Osteoblast (primary cell): ENCODE results near the gene SMR3B. TPM values are rescaled to one million over a fixed set of nuclear protein-coding genes. Genes with fewer than 3 reads are reported as not detected.

Experiments used
- DNase-seq: peaks from one replicate; pipeline ENCODE4 v3.0.0; 2011; ENCODE audit warnings: low spot score, mixed read lengths; ENCODE audit not compliant: insufficient read length; ENCODE audit errors: missing footprints
- H2AFZ ChIP-seq: 2 replicates; pipeline ENCODE4 v1.6.0; 2011; ENCODE audit warnings: mild to moderate bottlenecking, low read length
- H3K27ac ChIP-seq: 2 replicates; pipeline ENCODE4 v1.5.1; 2011; ENCODE audit warnings: mild to moderate bottlenecking, low read depth, low read length, moderate library complexity
- H3K27me3 ChIP-seq: 2 replicates; pipeline ENCODE4 v1.6.0; 2012; ENCODE audit warnings: mild to moderate bottlenecking, control low read depth, inconsistent platforms, low read length, moderate library complexity; ENCODE audit not compliant: insufficient read depth
- H3K36me3 ChIP-seq: 2 replicates; pipeline ENCODE4 v1.5.1; 2011; ENCODE audit warnings: mild to moderate bottlenecking, low read length, control low read depth, moderate library complexity; ENCODE audit not compliant: insufficient read depth
- H3K4me1 ChIP-seq: 2 replicates; pipeline ENCODE4 v1.5.1; 2011; ENCODE audit warnings: mild to moderate bottlenecking, low read length, control low read depth, moderate library complexity; ENCODE audit not compliant: insufficient read depth
- H3K4me2 ChIP-seq: 2 replicates; pipeline ENCODE4 v1.6.0; 2011; ENCODE audit warnings: mild to moderate bottlenecking, low read length; ENCODE audit not compliant: insufficient read depth
- H3K4me3 ChIP-seq: fragments of 200-600 bp; sonication (generic); 3 replicates; pipeline ENCODE4 v1.5.1; 2012; ENCODE audit warnings: mild to moderate bottlenecking, low read length, inconsistent platforms; ENCODE audit not compliant: insufficient read depth
- H3K79me2 ChIP-seq: 2 replicates; pipeline ENCODE4 v1.6.0; 2012; ENCODE audit warnings: mild to moderate bottlenecking, low read length, control low read depth, inconsistent platforms; ENCODE audit not compliant: insufficient read depth
- H3K9me3 ChIP-seq: 2 replicates; pipeline ENCODE4 v1.5.1; 2011; ENCODE audit warnings: low read depth, low read length, control low read depth
- H4K20me1 ChIP-seq: 2 replicates; pipeline ENCODE4 v1.6.0; 2012; ENCODE audit warnings: mild to moderate bottlenecking, low read length, control low read depth; ENCODE audit not compliant: insufficient read depth
- total RNA-seq: library from RNA; depleted of rRNA; stranded (reverse); fragments of >200 nt; gene quantifications from 2 replicates; pipeline ENCODE4 v1.2.3, GENCODE V29; 2012
- TF ChIP-seq, protein P1 (sequence below): IDR thresholded peaks from 2 replicates; pipeline ENCODE4 v1.5.1; 2011; ENCODE audit warnings: mild to moderate bottlenecking, low read depth, low read length, moderate library complexity; ENCODE audit errors: extremely low read depth

SMR3B gene
- total RNA-seq, 1 donor, result not detected

DNA sequence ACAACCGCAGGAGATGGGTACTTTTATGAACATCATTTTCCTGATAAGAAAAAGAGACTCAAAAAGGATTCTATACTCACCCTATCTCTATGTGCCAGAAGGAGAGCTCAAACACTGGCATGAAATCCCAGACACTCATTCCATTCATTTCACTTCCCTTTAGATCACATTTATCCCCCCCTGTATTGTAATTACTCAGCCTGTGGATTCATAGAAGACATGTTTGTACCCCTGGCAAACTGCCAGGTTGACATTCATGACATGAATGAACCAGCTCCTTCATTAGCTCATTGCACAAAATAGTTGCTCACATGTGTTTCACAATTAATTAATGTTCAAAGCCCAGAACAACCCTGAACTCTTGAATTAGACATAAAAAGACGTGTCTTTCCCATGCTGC is 17.5 kb upstream of the SMR3B start:
- Histone ChIP-seq H3K4me3 (no peak overlapping the region), H3K4me1 (no peaks in the 10 kb centered on the region), H2AFZ (no peak overlapping the region), H3K4me2 (no peak overlapping the region), H3K79me2 (no peaks in the 10 kb centered on the region), H3K27me3 (no peaks in the 10 kb centered on the region), H3K9me3 (no peaks in the 10 kb centered on the region), H3K36me3 (no peaks in the 10 kb centered on the region), H3K27ac (no peak overlapping the region), H4K20me1 (no peaks in the 10 kb centered on the region)
- TF ChIP-seq, protein P1, sequence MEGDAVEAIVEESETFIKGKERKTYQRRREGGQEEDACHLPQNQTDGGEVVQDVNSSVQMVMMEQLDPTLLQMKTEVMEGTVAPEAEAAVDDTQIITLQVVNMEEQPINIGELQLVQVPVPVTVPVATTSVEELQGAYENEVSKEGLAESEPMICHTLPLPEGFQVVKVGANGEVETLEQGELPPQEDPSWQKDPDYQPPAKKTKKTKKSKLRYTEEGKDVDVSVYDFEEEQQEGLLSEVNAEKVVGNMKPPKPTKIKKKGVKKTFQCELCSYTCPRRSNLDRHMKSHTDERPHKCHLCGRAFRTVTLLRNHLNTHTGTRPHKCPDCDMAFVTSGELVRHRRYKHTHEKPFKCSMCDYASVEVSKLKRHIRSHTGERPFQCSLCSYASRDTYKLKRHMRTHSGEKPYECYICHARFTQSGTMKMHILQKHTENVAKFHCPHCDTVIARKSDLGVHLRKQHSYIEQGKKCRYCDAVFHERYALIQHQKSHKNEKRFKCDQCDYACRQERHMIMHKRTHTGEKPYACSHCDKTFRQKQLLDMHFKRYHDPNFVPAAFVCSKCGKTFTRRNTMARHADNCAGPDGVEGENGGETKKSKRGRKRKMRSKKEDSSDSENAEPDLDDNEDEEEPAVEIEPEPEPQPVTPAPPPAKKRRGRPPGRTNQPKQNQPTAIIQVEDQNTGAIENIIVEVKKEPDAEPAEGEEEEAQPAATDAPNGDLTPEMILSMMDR, result no peak
- no peak for DNase-seq

DNA sequence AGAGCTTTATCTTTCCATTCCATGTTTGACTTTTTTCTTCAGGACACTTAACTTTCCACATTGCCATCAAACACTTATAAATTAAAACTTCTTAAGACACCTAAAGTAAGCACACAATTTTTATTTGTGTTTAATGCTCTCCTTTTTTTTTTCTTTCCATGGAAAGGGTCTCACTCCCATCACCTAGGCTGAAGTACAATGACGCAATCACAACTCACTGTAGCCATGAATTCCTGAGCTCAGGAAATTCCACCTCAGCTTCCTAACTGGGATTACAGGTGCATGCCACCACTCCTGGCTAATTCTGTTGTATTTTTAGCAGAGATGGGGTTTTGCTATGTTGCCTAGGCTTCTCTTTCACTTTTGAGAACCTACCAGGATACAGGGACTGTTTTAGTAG is 15.1 kb upstream of the SMR3B start:
- Histone ChIP-seq H2AFZ (no peak overlapping the region), H3K27ac (no peak overlapping the region), H3K4me2 (no peak overlapping the region), H3K4me3 (no peak overlapping the region), H4K20me1 (no peaks in the 10 kb centered on the region), H3K36me3 (no peaks in the 10 kb centered on the region), H3K9me3 (no peaks in the 10 kb centered on the region), H3K4me1 (no peaks in the 10 kb centered on the region), H3K27me3 (no peaks in the 10 kb centered on the region), H3K79me2 (no peaks in the 10 kb centered on the region)
- no peak for DNase-seq
- TF ChIP-seq, protein P1, result no peak

DNA sequence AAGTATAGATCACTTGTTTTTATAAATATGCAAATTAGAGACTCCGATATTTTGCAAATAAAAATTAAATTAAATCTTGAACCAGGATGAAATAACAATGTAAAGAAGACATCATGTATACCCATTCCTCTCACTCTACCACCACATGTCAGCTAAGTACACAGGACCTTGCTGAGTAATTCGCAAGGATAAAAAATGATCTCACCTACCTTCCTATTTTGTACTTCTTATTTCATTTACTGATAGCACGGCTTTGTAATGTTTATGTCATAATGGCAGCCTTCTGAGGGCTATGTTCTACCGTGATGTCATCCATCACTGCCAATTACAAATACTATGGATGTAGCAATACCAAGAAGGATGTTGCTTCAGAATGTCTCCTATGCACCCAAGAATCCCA is 10.9 kb upstream of the SMR3B start:
- H3K27me3 ChIP-seq, result no peaks in the 10 kb centered on the region
- TF ChIP-seq, protein P1, result no peak
- H3K4me3 ChIP-seq, result no peak overlapping the region
- no peaks in the 10 kb centered on the region for H3K4me1 ChIP-seq
- no peak overlapping the region for H2AFZ ChIP-seq
- no peaks in the 10 kb centered on the region for H4K20me1 ChIP-seq
- no peak overlapping the region for H3K4me2 ChIP-seq
- no peaks in the 10 kb centered on the region for H3K79me2 ChIP-seq
- H3K36me3 ChIP-seq, result no peaks in the 10 kb centered on the region
- H3K27ac ChIP-seq, result no peak overlapping the region
- no peaks in the 10 kb centered on the region for H3K9me3 ChIP-seq
- no peak for DNase-seq

DNA sequence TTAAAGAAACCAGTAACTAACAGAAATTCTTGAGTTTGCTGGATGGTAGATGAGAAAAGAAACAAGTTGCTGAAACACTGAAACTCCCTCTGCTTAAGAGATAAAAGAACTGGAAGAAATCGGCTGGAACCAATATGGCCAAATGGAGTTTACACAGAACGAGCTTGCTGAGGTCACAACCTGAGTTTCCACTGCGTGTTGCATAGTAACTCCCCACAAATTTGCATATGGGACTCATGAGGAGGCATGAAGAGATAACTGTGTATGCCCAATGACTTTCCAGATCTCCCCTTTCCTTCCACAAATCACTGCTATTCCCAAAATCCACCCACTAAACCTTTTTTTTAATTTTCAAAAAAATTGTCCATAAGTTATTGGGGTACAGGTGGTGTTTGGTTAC is 10.2 kb upstream of the SMR3B start:
- Histone ChIP-seq H3K4me3 (no peak overlapping the region), H3K4me1 (no peaks in the 10 kb centered on the region), H2AFZ (no peak overlapping the region), H3K27ac (no peak overlapping the region), H3K4me2 (no peak overlapping the region), H3K27me3 (no peaks in the 10 kb centered on the region), H3K9me3 (no peaks in the 10 kb centered on the region), H4K20me1 (no peaks in the 10 kb centered on the region), H3K36me3 (no peaks in the 10 kb centered on the region), H3K79me2 (no peaks in the 10 kb centered on the region)
- TF ChIP-seq, protein P1, result no peak
- no peak for DNase-seq
